ENCODE data around the gene ESRRA.
A peak's percentile ranks its signal among the peaks of the same experiment; 100 is the strongest.

ESRRA gene

DNA sequence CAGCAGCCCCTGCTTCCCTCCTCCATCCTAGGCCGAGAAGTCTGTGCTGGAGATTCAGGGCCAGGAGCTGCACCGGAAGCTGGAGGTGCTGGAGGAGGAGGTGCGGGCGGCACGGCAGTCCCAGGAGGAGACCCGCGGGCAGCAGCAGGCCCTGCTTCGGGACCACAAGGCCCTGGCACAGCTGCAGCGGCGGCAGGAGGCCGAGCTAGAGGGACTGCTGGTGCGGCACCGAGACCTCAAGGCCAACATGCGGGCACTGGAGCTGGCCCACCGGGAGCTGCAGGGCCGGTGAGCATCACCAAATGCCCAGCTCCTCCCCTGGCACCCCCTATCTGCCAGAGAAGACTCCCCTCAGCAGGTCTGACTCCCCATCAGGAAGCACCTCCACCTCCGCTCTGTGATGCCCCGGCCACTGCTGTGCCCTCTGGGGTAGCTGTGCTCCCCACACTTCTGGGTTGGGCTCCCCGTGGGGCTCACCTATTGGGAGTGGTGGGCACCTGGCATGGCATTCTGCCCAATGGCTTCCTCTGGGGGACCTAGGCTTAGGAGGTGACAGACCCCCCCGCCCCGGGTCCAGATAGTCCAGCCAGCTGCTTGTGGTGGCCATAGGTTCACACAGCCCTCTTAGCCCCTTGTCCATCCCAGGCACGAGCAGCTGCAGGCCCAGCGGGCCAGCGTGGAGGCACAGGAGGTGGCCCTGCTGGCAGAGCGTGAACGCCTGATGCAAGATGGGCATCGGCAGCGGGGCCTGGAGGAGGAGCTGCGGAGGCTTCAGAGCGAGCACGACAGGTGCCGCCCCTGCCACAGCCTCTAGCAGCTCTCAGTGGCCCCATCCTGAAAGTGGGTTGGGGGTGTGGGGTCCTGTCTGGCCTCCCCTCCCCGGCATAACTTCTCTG lies 47.0 kb downstream of the ESRRA start:
- DNase-seq: no peak

DNA sequence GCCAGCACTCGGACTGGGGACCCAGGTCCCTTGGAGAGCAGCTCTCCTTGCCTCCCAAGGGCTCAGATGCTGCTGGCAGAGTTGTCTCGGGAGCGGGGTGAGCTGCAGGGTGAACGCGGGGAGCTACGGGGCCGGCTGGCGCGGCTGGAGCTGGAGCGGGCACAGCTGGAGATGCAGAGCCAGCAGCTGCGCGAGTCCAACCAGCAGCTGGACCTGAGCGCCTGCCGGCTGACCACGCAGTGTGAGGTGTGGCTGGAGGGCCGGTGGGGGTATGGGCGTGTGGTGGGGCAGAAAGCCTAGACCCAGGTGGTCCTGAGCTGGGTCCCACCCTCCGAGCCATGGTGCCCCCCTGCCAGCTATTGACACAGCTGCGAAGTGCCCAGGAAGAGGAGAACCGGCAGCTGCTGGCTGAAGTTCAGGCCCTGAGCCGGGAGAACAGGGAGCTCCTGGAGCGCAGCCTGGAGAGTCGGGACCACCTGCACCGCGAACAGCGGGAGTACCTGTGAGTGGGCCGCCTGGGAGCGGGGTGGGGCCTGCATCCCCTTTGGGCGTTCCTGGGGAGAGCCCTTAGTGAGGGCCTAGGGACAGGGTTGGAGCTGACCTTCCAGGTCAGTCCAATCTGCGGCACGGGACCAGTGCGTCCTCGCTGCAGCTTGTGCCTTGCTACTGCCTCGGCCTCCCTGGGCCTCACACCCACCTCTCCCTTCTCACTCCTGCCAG lies 47.8 kb downstream of the ESRRA start:
- DNase-seq: no peak

DNA sequence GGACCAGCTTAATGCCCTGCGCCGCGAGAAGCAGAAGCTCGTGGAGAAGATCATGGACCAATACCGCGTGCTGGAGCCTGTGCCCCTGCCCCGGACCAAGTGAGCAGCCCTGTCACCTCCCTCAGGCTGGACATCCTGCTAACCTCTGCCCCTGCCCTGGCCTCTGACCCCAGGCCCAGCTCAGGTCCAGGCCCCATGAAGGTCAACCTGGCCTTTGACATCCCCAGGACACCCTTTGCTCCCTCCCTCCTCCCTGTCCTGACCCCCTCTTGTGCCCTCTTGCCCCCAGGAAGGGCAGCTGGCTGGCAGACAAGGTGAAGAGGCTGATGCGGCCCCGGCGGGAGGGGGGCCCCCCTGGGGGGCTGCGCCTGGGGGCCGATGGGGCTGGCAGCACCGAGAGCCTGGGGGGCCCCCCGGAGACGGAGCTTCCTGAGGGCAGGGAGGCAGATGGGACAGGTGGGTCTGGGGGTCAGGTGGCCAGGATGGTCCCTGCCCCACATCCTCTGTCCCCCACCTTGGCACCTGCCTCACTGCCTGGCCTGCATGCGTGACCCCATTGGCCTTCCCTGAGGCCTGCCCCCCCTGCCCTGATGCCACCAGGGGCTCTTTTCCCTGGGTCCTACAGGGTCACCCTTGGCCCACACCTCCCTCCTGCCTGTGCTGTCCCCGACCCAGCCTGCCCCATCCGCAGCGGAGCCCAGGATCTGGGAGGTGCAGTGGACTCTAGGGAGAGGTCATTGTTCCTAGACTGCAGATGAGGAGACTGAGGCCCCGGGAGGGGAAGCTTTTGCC lies 48.6 kb downstream of the ESRRA start:
- no peak for DNase-seq

DNA sequence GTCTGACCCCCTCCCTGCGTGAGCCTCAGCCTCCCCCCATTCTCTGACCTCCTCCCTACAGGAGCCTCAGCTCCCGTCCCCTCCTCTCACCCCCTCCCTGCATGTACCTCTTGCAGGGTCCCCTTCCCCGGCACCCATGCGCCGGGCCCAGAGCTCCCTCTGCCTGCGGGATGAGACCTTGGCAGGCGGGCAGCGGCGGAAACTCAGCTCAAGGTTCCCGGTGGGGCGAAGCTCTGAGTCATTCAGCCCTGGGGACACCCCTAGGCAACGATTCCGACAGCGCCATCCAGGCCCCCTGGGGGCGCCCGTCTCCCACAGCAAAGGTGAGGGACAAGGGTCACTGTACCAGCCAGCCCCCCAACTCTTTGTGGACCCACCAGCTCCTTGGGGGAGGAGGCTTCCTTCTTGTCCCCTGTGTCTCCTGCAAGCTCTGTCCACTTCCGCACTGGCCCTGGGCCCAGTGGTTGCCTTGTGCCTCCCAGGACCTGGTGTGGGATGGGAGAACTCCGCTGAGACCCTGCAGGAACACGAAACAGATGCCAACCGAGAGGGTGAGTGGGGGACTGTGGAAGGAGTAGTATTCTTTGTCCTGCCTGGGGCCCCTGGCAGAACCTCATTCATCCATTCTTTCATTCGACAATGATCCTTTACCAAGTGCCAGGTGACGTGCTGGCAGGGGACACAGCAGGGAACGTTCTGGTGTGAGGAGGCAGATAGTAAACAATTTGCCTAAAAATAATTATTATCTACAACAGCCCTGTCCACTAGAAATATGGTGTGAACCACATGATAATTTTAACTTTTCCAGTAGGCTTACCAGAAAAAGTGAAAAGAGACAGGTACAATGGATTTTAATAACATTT lies 50.0 kb downstream of the ESRRA start:
- peak; percentile 84 for DNase-seq

DNA sequence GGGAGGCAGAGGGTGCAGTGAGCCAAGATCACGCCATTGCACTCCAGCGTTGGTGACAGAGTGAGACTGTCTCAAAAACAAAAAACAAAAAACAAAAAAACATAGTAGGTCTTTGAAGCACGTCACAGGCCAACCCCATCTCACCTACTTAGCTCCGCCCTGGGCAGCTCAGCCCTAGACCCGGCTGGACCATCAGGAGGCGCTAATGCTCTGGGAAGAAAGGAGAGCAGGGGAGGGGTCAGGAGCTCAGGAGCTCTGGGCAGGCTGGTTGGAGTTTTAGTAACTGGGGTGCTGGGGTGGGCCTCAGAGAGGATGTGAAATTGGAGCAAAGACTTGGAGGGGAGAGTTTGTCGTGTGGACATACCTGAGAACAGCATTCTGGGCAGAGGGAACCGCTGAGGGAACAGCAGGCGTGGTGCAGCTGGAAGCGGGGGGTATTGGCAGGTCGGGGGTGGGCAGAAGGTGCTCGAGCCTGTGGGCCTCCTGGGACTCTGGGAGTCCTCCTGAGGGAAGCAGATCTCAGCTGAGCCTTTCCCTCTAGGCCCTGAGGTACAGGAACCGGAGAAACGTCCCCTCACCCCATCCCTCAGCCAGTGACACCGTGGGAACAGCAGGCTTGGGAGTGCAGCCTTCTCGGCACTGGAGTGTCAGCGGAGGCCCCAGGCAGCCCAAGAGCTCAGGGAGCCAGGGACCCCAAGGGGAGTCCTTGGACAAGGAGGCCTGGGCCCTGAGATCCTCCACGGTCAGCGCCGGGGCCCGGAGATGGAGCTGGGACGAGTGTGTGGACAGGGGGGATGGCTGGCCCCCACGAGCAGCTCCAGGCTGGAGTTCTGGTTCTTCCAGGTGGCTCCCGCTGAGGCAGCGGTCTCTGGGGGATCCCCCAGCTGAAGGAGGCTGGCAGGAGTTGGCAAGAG lies 51.4 kb downstream of the ESRRA start:
- no peak for DNase-seq

DNA sequence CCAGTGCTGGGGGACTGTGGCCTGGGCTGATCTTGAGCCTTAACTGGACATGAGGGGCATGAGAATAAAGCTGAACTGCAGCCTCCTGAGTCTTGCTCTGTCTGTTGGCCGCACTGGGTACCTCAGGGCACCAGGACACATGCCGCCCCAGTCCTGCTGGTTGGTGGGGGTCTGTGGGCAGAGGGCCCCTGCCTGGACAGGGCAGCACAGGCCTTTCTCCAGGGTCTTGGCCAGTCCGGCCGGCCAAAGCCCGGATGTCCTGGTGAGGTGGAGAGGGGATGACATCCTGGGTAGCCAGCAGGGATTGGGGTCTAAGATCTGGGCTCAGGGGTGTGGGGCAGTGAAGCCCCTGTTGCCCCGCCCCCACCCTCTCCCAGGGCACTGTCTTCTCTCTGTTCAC lies 52.1 kb downstream of the ESRRA start:
- DNase-seq: no peak

DNA sequence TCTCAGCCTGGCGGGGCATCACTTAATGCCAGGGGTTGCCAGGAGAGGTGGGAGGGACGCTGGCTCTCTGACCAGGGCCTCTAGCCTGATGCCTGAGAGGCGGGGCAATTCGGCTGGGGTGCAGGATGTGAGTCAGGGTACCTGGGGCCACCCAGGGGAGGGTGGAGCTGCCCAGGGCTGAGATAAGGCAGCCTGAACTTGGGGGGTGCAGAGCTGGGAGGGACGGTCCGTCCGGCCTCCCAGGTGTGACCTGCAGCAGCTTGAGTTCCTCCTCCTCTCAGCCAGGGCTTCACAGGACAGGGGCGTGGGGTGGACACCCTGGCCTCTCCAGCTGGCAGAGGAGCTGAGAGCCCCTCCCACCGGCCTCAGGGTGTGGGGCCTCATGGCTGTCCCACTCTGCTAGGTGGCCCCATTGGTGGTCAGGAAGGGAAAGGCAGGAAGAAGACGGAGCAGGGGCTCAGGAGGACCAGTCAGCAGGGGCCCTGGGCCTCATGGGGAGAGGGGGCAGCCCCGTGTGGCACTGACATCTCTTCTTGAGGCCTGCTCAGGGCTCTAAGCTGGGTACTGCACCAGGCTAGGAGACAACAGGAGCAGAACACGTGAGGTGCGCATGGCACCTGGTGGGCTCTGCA lies 52.7 kb downstream of the ESRRA start:
- peak; percentile 27 for DNase-seq

DNA sequence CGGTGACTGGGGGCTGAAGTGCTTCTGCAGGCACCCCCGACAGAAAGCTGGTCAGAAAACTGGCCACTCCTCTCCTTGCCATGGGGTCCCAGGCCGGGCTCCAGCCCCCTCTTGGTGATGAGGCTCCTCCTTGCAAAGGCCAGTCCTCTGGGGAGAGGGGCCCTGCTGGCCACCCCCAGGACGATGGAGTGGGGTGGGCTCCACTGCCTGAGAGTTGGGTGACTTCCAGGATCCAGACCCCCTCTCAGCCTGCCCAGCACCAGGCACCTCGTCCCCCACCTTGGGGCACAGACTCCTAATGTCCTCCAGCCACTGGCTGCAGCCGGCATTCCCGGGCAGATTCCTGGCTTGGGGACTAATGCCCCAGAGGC lies 53.2 kb downstream of the ESRRA start:
- DNase-seq: no peak

DNA sequence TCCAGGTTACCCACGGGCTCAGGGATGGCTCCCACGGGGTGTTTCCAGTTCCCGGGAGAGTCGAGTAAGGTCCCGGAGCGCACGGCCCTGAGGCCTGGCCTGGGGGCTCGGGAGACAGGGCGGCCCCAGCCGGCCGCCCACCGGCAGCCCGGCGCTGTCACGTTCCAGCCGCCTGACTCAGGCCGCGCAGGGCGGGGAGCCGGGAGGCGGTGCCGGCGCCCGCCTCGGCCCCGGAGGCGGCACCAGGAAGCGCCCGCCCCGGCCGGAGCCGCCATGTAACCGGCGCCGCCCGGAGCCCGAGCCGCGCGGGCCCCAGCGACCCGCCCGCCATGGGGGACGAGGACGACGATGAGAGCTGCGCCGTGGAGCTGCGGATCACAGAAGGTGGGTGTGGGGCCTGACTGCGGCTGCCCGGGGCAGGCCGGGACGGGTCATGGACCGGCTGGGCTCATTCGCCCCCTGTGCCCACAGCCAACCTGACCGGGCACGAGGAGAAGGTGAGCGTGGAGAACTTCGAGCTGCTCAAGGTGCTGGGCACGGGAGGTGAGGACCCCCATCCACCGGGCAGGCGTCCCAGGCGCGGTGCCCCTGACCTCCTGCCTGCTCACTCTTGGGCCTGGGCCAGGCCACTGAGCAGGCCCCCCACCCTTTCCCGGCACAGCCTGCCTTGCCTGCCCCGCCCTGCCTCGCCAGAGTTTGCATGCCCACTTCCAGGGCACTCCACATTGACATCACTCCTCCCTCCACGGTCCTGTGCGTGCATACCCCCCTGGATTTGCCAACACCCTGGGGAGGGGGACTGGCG lies 53.8 kb downstream of the ESRRA start, which contains the start of gene RPS6KA4:
Gene RPS6KA4, plus strand, starts transcription at position 256 of the 805 bp plus-strand sequence. Its CDS starts 74 bp downstream, at position 330.
- DNase-seq: peak; percentile 65

DNA sequence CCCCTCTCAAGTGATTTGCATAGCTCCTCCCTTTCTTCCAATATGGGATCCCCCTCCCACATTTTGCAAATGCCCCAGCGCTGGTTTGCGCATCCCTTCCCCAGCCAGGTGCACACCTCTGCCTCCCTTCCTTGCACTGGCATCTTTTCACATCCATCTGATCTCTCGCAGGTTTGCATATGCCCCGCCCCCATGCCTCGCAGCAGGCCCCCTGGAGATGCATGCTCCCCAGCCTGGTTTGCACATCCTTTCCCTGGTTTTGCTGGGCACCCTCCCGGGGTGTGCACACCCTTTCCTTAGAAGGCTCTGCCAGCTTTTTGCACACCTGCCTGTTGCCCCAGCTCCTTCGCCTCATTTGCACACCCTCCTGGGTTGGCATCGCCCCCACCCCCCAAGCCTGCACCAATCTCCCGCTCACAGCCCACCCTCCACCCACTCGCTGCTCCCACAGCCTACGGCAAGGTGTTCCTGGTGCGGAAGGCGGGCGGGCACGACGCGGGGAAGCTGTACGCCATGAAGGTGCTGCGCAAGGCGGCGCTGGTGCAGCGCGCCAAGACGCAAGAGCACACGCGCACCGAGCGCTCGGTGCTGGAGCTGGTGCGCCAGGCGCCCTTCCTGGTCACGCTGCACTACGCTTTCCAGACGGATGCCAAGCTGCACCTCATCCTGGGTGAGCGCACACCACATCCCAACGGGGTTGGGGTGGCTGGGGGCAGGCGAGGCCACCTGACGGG lies 54.6 kb downstream of the ESRRA start:
- DNase-seq: no peak

DNA sequence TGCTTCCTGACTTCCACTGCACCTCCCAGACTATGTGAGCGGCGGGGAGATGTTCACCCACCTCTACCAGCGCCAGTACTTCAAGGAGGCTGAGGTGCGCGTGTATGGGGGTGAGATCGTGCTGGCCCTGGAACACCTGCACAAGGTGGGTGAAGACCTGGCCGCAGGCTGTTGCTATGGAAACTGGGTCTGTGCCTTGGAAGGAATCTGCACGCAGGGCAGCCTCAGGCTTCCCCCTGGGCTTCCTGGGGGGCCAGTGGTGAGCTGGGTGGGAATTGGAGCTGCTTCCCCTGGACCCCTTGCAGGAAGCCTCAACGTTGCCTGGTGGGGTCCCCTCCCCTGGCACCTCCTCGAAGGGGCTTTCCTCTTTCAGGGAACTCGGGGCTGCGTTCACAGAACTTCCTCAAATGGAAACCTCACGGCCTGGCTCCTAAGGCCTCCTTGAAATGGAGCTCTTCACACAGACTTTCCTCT lies 55.2 kb downstream of the ESRRA start:
- DNase-seq: no peak

DNA sequence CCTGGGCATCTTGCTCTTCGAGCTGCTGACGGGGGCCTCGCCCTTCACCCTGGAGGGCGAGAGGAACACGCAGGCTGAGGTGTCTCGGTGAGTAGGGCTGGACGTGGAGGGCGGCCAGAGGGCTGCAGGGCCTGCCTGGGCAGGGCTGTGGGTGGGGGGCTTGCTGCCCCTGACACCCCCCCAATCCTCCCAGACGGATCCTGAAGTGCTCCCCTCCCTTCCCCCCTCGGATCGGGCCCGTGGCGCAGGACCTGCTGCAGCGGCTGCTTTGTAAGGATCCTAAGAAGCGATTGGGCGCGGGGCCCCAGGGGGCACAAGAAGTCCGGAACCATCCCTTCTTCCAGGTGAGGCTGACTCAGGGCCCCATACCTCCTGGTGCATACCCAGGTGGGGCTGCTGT lies 56.3 kb downstream of the ESRRA start:
- no peak for DNase-seq

DNA sequence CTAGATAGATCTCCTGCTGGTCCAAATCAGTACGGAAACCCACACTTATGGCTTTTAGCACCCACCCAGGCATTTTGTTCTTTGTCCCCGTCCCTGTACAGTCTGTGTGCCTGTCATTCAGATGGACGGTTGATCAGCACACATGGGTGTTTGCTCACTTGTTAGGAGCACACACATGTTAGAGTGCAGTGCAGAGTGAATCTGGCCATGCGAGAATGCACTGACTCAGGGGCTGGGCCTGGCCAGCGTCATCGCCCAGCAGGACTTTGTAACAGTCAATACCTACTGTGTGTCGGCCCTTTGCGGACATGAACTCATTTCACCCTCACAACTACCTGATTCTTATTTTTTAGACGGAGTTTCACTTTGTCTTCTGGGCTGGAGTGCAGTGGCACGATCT lies 57.0 kb downstream of the ESRRA start:
- DNase-seq: no peak

DNA sequence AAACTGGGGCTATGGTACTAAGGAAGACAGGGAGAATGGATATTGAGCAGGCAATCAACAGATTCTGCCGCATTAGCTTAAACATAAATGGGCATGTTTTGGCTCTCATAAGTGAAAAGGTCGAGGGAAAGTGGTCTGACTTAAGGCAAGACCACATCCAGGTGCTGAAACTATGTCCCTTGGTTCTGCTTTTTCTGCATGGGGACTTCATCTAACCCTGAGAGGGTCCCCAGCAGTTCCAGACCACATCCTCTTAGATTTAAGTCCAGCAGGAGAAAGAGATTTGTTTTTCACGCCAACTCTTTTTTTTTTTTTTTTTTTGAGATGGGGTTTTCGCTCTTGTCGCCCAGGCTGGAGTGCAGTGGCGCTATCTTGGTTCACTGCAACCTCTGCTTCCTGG lies 59.1 kb downstream of the ESRRA start:
- no peak for DNase-seq

DNA sequence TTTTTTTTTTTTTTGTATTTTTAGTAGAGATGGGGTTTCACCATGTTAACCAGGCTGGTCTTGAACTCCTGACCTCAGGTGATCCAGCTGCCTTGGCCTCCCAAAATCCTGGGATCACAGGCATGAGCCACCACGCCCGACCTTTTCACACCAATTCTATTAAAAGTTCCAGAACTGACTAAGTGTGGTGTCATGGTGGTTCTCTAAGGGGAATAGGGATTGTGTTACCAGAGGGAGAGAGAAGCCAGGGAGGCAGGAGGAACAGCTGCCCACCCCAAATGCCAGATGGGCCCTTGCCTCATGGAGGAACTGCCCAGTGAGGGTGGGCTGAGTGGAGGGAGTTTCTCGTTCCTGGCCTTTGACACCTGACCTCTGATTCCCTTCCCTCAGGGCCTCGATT lies 59.6 kb downstream of the ESRRA start:
- no peak for DNase-seq

All from T1000 (cell line).